SK-N-DZ (cell line): ENCODE measurements around the gene APBB1IP.
"Not testable (repeated sequence)": the region's sequence is repeated elsewhere in the genome, so short reads cannot be mapped to it uniquely, and the experiment has no call there.

ENCODE experiments used
- DNase-seq: peaks from one replicate; pipeline ENCODE4 v3.0.0-alpha.2; 2015; ENCODE audit warnings: low spot score

APBB1IP gene

DNA sequence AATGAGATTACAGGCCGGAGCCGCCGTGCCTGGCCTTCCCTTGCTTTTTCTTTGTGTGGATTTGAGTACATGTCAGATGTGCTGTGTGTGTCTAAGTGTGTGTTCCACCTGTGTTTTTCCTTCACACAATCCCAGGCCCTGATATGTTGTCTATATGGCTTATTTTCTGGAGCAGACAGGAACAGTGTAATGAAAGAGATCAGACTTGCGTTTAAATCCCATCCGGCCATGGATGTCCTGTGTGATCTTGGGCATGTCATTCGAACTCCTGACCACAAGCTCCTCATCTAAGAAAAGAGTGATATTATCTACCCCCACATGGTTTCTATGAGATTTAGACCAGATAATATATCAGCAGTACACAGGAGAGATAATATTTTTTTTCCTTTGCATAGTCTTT lies 37.2 kb downstream of the APBB1IP start:
- no peak for DNase-seq

DNA sequence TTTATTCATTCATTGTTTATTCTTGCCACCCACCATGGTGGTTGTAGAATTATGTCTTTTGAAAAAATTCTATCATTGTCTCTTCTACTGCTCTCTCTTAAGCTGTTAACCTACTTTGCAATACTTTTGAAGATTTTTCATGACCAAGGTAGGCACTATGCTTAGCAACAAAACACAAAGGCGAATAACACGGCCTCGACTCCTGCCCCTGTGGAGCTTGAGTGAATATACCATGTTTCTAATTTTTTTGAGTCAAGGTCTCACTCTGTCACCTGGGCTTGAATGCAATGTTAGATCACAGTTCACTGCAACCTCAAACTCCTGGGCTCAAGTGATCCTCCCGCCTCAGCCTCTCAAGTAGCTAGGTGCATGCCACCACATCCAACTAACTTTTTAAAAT lies 39.4 kb downstream of the APBB1IP start:
- no peak for DNase-seq

DNA sequence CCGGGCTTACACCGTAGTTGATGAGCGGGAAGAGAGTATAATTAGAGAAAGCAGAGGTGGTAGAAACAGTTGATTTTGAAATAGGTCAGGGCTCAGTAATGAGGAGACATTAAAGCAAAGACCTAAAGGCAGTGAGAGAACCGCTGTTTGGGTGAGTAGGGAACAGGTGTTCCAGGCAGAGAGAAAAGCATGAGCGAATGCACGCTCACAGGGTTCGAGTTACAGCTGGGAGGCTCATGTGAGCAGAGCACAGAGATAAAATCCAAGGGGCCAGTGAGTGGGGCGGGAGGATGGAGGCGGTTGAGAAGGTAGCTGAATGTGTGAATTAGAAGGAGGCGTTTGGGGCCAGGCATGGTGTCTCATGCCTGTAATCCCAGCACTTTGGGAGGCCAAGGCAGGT lies 39.9 kb downstream of the APBB1IP start:
- no peak for DNase-seq

DNA sequence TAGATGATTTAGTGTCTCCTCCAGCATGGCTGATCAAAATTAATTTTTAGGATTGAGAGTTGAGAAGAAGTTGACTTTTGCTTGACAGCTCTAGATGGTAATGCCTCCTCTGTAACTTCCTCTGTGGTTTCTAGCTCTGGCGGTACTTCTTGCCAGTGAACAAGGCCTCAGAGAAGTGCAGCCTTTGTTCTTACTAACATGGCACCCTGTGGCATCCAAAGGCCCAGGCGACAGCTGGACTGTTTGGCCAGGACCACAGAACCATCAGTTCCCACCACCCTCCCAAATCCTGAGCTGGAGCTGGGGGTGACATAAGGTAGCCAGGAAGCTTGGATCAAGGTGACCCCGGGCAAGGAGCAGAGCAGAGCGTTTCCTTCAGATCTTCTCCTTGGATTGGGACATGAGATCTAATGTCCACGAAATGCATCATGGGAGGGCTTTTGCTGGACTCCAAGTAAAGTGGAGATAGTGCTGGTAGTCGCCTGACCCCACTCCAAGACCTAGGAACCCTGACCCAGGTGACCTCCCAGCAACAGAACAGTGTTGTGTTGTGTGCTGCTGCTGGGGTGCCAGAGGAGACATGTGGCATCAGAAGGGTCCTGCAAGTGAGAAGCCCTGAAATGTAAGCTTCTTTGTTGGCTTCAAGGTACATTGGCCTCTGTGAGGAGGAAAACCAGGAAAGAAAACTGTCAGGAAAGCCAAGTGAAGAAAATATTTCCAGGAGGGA lies 41.8 kb downstream of the APBB1IP start:
- no peak for DNase-seq

DNA sequence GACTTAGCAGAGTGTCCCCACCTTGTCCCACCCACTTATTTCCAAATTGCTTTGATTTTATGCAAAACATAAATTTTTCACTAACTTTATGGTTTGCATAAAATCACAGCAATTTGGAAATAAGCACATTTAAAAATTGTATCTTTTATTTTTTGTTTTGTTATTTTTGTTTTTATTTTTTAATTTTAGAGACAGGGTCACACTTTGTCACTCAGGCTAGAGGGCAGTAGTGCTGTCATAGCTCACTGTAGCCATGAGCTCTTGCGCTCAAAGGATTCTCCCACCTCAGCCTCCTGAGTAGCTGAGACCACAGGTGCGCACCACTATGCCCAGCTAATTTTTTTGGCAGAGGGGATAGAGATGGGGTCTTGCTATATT lies 43.2 kb downstream of the APBB1IP start:
- DNase-seq, result no peak

DNA sequence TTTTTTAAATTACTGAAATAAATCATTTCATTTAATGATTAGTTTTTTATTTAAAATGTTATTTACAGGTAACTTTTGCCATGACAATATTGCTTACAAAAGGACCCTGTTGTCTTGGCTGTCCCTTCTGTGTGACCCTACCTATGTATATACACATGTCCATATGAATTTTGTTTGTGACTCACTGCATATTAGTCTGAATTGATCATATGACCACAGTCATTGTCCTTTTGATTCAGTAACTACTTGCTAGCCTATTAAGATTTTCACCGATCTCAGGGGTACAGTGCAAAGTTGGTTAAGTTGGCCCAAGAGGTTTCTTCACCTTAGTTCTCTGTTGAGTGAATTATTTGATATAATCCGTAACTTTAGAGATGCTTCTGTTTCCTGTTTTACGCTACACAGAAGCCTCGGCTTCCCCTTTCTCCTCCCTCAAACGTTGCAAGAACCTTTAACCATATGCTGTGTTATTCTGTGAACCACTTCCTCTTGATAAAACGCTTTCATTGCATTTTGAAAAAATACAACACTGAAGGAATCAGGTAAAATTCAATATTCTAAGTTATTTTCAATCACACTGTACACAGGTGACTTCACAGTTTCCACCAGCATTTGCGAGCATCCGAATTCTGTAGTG lies 43.9 kb downstream of the APBB1IP start:
- DNase-seq, result no peak

DNA sequence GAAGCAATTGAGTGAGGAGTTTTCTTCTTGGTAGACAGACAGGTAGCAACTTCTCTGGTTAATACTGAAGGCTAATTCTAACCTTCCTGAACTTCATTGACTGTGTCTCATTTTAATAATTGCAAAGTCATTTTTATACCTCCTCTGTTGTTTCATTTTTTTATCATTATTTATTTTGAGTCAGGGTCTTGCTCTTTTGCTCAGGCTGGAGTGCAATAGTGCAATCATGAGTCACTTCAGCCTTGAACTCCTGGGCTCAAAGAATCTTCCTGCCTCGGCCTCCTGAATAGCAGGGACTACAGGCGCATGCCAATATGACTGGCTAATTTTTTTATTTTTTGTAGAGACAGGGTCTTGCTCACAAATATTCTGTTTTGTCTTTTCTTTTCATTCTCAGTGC lies 45.4 kb downstream of the APBB1IP start:
- DNase-seq, result no peak

DNA sequence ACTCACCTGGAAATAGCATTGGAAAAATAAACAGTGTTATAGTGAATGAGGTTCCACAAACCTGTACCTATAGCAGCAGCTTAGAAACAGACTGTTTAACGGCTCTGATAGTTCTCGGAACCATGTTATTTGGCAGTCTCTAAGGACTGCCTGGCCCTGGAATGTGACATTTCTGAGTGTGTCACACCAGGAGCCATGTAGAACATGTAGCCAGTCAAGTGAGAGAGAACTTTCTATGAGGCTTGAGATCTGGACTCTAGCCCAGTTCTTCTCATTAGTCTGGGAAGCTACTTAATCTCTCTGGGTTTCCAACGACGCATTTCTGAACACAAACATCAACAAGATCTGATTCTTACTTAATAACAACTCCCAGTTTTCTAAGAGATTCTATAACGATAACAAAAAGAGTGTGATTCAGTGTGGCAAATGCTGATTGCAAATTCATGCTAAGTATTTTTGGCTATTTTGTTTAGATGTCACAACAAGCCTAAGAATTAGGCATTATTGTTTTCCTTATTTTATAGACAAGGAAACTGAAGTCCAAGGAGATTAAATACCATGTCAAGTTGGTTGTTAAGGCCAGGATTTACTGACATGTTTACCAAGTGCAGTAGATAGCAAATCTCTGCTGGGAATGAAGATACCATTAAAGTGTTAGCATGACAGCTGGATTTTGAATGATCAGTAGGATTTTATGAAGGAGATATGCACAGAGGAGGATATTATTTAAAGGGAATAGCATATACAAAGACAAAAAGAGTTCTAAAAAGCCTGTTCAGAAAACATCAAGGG lies 47.2 kb downstream of the APBB1IP start:
- no peak for DNase-seq

DNA sequence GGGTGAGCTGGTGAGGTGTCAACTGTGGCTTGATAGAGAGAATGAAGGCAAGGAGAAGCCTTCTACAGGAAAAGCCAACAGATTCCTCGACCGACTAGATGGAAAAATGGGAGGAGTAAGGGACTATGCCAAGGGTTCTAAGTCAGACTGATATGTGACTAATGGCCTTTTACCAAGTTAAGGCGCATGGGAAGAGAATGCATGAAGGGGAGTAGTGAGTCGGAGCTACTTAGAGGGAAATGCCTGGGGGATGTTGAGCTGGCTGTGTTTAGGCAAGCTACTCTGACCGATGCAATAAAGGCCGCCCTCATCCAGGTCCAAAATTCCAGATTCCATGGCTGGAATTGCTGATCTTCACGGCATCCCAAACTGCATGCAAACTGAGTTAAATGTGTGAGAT lies 48.2 kb downstream of the APBB1IP start:
- DNase-seq, result no peak

DNA sequence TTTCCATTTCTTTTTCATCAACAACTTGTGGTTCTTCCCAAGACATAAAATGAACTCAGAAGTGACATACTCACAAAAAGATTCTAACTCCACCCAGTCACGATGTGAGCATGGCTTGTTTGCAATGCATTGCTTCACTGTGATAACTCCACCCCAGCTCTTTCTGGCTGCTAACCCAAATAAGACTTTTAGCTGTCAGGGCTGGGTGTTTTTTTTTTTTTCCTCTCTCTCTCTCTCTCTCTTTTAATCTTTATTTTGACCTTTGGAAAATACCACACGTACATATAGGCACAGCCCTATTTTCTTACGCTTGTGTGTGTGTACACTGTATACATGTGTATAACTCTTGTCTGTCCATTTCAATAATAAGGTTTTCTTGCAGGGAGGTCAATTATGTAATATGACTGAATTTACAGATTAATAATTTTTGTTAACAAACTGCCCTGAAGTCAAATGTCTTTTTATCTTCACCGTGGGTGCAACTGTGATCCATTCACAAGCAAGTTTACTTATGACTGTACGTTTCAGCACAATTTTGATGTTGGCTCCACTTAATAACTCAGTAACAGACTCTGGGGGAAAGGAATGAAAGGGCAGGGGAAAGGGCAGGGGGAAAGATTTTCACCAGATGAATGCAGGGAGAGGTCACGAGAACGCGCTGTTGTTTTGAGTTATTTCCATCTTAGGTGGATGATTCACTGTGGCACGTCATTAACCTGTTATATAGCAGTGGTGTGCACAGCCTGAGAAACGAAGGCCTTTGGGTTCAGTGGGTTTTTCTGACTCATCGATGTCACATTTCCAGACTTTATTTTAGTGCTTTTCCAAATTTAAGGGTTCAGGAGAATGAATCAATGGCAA lies 49.1 kb downstream of the APBB1IP start:
- no peak for DNase-seq

DNA sequence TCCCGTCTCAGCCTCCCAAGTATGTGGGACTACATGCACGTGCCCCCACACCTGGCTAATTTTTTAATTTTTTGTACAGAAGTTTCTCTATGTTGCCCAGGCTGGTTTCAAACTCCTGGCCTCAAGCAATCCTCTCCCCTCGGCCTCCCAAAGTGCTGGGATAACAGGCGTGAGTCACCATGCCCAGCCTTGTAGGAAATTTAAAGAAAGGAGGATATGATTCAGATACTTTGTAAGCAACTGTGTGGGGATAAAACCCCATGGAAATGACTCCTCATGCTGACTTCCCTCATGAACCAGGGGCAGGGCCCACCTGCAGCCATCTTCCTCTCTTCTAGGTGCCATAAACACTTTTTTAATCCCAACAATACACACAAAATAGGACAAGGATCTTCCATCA lies 50.2 kb downstream of the APBB1IP start:
- no peak for DNase-seq

DNA sequence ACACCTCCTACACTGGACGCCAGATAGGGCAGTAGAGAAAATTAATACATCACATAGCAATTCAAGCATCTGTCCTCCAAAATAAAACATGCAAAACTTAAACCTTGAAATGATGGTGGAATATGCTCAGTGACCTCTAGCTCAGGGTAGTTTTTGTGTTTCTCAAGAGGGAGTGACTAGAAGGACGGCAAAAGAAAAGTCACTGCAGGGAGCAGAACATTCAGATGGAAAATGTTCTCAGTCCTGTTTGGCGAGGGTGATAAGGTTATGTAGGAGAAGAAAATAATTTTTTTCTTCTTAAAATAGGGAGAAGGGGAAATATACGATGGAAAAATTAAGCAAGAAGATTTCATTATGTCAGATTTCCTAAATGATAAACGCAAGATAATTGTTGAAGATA lies 50.9 kb downstream of the APBB1IP start:
- no peak for DNase-seq

DNA sequence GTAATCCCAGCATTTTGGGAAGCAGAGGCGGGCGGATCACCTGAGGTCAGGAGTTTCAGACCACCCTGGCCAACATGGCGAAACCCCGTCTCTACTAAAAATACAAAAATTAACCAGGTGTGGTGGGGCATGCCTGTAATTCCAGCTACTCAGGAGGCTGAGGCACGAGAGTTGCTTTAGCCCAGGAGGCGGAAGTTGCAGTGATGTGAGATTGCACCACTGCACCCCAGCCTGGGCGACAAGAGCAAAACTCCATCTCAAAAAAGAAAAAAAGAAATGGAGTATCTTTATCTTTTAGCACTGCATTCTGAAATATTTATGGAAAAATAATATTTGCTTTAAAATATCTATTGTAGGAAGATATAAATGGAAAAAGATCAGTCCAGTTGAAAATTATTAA lies 52.2 kb downstream of the APBB1IP start:
- DNase-seq, result not testable (repeated sequence)

DNA sequence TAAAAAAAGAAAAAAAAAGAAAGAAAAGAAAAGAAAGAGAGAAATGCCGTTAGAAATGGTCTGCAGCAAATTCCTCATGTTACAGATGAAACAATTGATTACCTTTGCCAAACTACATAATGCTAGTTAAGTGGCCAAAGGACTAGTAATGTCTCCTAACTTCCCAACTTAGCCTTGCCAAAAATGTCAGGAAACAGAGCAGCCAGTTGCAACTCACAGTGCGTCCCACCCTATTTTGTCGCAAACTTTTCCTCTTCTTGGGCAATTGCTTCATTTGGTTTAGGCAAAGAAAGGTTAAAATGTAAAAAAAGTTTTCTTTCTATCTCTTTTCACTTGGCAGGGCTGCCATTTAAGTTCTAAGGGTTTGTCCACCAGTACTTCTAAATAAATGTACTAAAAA lies 53.1 kb downstream of the APBB1IP start:
- DNase-seq, result no peak

DNA sequence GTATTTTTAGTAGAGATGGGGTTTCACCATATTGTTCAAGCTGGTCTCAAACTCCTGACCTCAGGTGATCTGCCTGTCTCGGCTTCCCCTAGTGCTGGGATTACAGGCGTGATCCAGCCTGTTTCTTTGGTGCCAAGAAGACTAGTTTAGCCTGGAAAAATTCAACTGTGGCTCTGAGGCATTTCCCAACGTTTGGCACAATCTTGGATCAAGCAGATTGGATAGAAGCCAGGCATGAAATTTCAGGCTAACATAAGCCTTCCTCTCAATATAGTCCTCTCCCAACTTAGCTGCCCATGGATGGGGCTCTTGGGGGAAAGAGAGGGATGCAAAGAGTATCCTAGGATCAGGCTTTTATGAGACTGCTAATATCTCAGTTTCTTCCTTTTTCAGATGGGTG lies 53.8 kb downstream of the APBB1IP start:
- DNase-seq, result no peak

DNA sequence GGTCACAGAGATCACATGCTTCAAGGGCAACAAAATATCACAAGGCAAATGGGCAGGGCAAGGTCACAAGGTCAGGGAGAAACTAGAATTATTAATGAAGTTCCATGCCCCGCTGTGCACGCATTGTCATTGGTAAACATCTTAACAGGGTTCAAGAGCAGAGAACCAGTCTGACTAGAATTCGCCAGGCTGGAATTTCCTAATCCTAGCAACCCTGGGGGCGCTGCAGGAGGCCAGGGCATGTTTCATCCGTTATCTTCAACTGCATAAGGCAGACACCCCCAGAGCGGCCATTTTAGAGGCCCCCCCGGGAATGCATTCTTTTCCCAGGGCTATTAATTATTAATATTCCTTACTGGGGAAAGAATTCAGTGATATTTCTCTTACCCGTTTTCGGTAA lies 54.6 kb downstream of the APBB1IP start:
- DNase-seq, result not testable (repeated sequence)

DNA sequence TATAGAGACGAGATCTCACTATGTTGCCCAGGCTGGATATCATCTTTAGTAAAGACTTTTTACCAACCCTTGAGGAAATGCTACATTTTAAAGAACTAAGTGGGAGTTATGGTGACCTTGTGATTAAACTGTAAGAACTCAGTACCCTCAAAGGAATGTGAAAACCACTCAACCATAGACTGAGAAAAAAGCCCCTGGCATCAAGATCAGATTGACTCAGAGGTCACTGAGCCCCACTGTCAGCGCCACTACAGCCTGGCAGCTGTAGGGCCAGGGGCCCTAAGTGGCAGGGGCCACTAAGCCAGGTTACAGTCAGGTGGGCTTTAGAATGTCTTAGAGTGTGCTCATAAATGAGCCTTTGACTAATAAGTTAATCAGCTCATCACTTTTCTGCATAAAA lies 55.9 kb downstream of the APBB1IP start:
- no peak for DNase-seq

DNA sequence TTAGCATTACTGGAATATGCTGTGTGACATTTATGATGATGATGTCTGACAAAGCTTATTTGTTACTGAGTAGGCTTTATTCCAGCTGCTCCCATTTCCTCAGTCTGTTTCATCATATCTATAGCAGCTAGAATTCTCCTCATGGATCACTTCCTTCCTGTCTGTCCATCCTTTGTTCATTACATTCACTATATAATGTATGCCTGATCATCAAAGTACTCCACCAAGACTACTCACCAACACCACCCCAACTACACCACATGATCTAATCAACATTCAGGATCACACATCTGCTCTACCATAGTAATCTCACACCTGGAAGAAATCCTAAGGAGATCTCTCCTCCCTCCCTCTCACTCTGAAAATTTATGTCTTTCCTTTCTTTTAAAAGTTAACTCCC lies 61.3 kb downstream of the APBB1IP start:
- DNase-seq, result no peak

DNA sequence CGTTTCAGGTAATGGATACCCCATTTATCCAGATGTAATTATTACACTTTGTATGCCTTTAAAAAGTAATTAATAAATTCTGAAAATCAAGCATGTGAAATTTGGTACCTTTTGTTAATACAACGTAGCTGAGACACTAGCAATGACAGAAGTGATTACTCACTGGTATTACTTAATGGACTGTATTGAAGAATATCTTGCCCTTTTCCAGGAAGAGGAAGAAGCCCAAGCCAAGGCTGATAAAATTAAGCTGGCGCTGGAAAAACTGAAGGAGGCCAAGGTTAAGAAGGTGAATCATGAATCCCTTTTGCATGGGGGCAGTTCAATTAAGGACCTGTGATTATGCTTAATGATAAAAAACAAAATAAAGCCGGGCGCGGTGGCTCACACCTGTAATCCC lies 64.8 kb downstream of the APBB1IP start:
- DNase-seq, result no peak

DNA sequence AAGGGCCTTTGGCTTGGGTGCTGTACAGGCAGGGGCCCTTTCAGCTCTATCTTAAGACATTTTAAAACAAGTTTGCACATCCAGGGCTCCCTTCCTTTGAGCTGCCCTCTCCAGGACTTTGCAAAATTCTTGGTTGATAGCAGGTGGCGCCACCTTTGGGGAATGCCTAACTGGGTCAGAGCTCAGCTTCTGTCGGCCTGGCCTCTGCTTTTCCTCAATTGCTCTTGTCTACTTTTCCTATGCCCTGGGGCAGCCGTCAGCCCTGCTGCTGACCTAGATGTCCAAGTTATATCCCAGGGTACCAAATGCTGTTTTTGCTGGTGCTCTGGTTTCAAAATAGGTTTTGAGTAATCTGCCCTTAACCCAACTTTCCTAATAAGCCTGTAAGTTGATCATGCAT lies 65.8 kb downstream of the APBB1IP start:
- no peak for DNase-seq

DNA sequence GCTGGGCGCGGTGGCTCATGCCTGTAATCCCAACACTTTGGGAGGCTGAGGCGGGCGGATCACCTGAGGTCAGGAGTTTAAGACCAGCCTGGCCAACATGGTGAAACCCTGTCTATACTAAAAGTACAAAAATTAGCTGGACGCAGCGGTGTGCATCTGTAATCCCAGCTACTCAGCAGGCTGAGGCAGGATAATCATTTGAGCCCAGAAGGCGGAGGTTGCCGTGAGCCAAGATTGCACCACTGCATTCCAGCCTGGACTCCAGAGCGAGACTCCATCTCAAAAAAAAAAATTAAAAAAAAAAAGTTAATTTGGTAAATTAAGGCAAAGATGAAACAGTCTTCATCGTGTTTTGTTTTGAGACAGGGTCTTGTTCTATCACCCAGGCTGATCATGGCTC lies 66.3 kb downstream of the APBB1IP start:
- DNase-seq, result not testable (repeated sequence)

DNA sequence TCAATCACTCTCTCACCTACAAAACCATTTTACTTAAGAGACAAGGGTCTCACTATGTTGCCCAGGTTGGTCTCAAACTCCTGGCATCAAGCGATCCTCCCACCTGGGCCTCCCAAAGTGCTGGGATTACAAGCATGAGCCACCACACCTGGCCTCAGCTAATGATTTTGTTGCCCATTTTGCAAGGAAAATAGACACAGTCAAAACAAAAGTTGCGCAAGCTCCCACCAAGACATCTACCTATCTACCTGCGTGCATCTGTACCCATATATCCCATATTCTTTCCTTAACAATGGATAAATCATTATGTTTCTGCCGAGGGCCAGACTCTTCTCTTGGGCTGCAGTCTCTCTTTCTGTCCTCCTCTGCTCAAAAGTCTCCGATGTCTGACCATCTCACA lies 67.3 kb downstream of the APBB1IP start:
- no peak for DNase-seq
